HUES64 (cell line): ENCODE data around the gene VASP.

Experiments used
- H3K27ac ChIP-seq: 2 replicates; pipeline ENCODE4 v1.7.0; 2013; ENCODE audit warnings: low read depth, low read length, inconsistent platforms
- H3K27me3 ChIP-seq: 2 replicates; pipeline ENCODE4 v1.6.1; 2013; ENCODE audit warnings: mild to moderate bottlenecking, low read length; ENCODE audit not compliant: insufficient read depth
- H3K36me3 ChIP-seq: 2 replicates; pipeline ENCODE4 v1.6.1; 2013; ENCODE audit warnings: mild to moderate bottlenecking, low read length; ENCODE audit not compliant: insufficient read depth
- H3K4me1 ChIP-seq: 2 replicates; pipeline ENCODE4 v1.6.1; 2013; ENCODE audit warnings: mild to moderate bottlenecking, low read length, moderate library complexity; ENCODE audit not compliant: insufficient read depth
- H3K4me3 ChIP-seq: 2 replicates; pipeline ENCODE4 v1.5.1; 2013; ENCODE audit warnings: mild to moderate bottlenecking, low read length, moderate library complexity
- H3K9ac ChIP-seq: 2 replicates; pipeline ENCODE4 v1.6.1; 2013; ENCODE audit warnings: mild to moderate bottlenecking, low read depth, low read length
- H3K9me3 ChIP-seq: 2 replicates; pipeline ENCODE4 v1.6.1; 2013; ENCODE audit warnings: low read depth, low read length; ENCODE audit not compliant: insufficient read depth
- WGBS: fragments of 150-250, 120-280 bp; methylation state at CpG from one replicate; pipeline ENCODE4 v1.1.7; 2013; ENCODE audit warnings: missing lambda C conversion rate; 5-methylcytosine and 5-hydroxymethylcytosine counted together

Gene VASP

GRCh38 chr19:45488708-45489107 lies 18.6 kb upstream of the VASP start:
- Histone ChIP-seq H3K36me3 (no peaks in the 10 kb centered on the region), H3K27me3 (no peaks in the 10 kb centered on the region), H3K4me3 (no peak overlapping the region), H3K9ac (no peak overlapping the region), H3K27ac (no peak overlapping the region), H3K4me1 (peaks cover 7% of the 10 kb centered on the region; the same call in 1 of the 2 replicates), H3K9me3 (no peaks in the 10 kb centered on the region)
- WGBS: 94% methylated on average over 15 of the region's 15 CpGs

- Histone ChIP-seq H3K9me3 (no peaks in the 10 kb centered on the region), H3K36me3 (0 out of 2 replicates have a peak, but pooled peaks cover 4% of the 10 kb centered on the region), H3K4me1 (peaks cover 7% of the 10 kb centered on the region; the same call in 1 of the 2 replicates), H3K9ac (no peak overlapping the region), H3K27ac (no peak overlapping the region), H3K4me3 (no peak overlapping the region), H3K27me3 (no peaks in the 10 kb centered on the region)
- WGBS: 93% methylated on average over 20 of the region's 20 CpGs
Observed at GRCh38 chr19:45489216-45489855, 17.9 kb upstream of the VASP start.

GRCh38 chr19:45492137-45492626 lies 15.1 kb upstream of the VASP start:
- Histone ChIP-seq H3K4me3 (peak overlapping the region; percentile 73), H3K27ac (peak overlapping the region; percentile 58), H3K9ac (no peak overlapping the region), H3K9me3 (no peaks in the 10 kb centered on the region), H3K27me3 (0 out of 2 replicates have a peak, but pooled peaks cover 4% of the 10 kb centered on the region), H3K36me3 (0 out of 2 replicates have a peak, but pooled peaks cover 6% of the 10 kb centered on the region), H3K4me1 (peaks cover 7% of the 10 kb centered on the region; the same call in 1 of the 2 replicates)
- 89% methylated on average over 5 of the region's 5 CpGs for WGBS

GRCh38 chr19:45492627-45493470 lies 14.4 kb upstream of the VASP start:
- peak overlapping the region; percentile 64 for H3K9ac ChIP-seq
- peak overlapping the region; percentile 73 for H3K4me3 ChIP-seq
- WGBS: 2% methylated on average over 31 of the region's 32 CpGs

GRCh38 chr19:45494261-45494916 lies 12.9 kb upstream of the VASP start:
- no peaks in the 10 kb centered on the region for H3K9me3 ChIP-seq
- H3K27ac ChIP-seq: no peak overlapping the region
- no peak overlapping the region for H3K9ac ChIP-seq
- peaks cover 21% of the 10 kb centered on the region for H3K27me3 ChIP-seq
- no peak overlapping the region for H3K4me3 ChIP-seq
- 96% methylated on average over 39 of the region's 39 CpGs for whole genome bisulfite sequencing
- H3K36me3 ChIP-seq: 0 out of 2 replicates have a peak, but pooled peaks cover 6% of the 10 kb centered on the region
- H3K4me1 ChIP-seq: peaks cover 10% of the 10 kb centered on the region; the same call in 1 of the 2 replicates

More at GRCh38 chr19:45492627-45493470, 14.4 kb upstream of the VASP start:
- Histone ChIP-seq H3K4me1 (peaks cover 7% of the 10 kb centered on the region; the same call in 1 of the 2 replicates), H3K9me3 (no peaks in the 10 kb centered on the region), H3K27ac (peak overlapping the region; percentile 88), H3K27me3 (peaks cover 6% of the 10 kb centered on the region), H3K36me3 (0 out of 2 replicates have a peak, but pooled peaks cover 6% of the 10 kb centered on the region)

- Histone ChIP-seq H3K4me3 (no peak overlapping the region), H3K9ac (no peak overlapping the region), H3K4me1 (peaks cover 10% of the 10 kb centered on the region; the same call in 1 of the 2 replicates), H3K27ac (no peak overlapping the region), H3K27me3 (peaks cover 21% of the 10 kb centered on the region), H3K9me3 (no peaks in the 10 kb centered on the region), H3K36me3 (0 out of 2 replicates have a peak, but pooled peaks cover 6% of the 10 kb centered on the region)
- WGBS: 91% methylated on average over 5 of the region's 5 CpGs
Observed at GRCh38 chr19:45495178-45495577, 12.1 kb upstream of the VASP start.

GRCh38 chr19:45496349-45496953 lies 10.8 kb upstream of the VASP start:
- Histone ChIP-seq H3K9me3 (no peaks in the 10 kb centered on the region), H3K4me1 (peaks cover 18% of the 10 kb centered on the region), H3K9ac (peak overlapping the region; percentile 71), H3K27me3 (peaks cover 21% of the 10 kb centered on the region), H3K27ac (peak overlapping the region; percentile 62; the same call in 1 of the 2 replicates), H3K4me3 (peak overlapping the region; percentile 74), H3K36me3 (0 out of 2 replicates have a peak, but pooled peaks cover 6% of the 10 kb centered on the region)
- WGBS: under 1% methylated on average over 54 of the region's 54 CpGs

GRCh38 chr19:45497791-45498190 lies 9.5 kb upstream of the VASP start:
- Histone ChIP-seq H3K36me3 (0 out of 2 replicates have a peak, but pooled peaks cover 6% of the 10 kb centered on the region), H3K27ac (no peak overlapping the region), H3K9ac (no peak overlapping the region), H3K4me1 (peaks cover 16% of the 10 kb centered on the region), H3K27me3 (peaks cover 21% of the 10 kb centered on the region), H3K9me3 (no peaks in the 10 kb centered on the region), H3K4me3 (peak overlapping the region; percentile 46; the same call in 1 of the 2 replicates)
- WGBS: 31% methylated on average over 16 of the region's 16 CpGs

- Histone ChIP-seq H3K27ac (no peak within 1 kb of the TSS; the same call in 1 of the 2 replicates), H3K4me1 (peaks cover 12% of the 10 kb centered on the region)
- 3% methylated on average over 89 of the region's 89 CpGs for WGBS
Observed at GRCh38 chr19:45498411-45499195, 8.7 kb upstream of the VASP start, which contains the start of gene PPM1N. PPM1N (plus strand) TSS chr19:45498443; CDS start chr19:45498473, 30 bp downstream.

More at GRCh38 chr19:45498411-45499195, 8.7 kb upstream of the VASP start, which contains the start of gene PPM1N:
- peaks cover 21% of the 10 kb centered on the region for H3K27me3 ChIP-seq
- no peaks in the 10 kb centered on the region for H3K9me3 ChIP-seq
- H3K36me3 ChIP-seq: 0 out of 2 replicates have a peak, but pooled peaks cover 6% of the 10 kb centered on the region
- no peak within 1 kb of the TSS; the same call in 1 of the 2 replicates for H3K9ac ChIP-seq
- H3K4me3 ChIP-seq: peak within 1 kb of the TSS; percentile 63
